ENCODE measurements around the gene MBD3L2. TPM values are rescaled to one million over a fixed set of nuclear protein-coding genes. Genes with fewer than 3 reads are reported as not detected.
A peak's percentile ranks its signal among the peaks of the same experiment; 100 is the strongest.

The MBD3L2 gene
- total and polyA plus RNA-seq, 9 of the 15 experiments (the other 6 are each of a cell fraction or from before 2014, with no cell fraction given): not detected

DNA sequence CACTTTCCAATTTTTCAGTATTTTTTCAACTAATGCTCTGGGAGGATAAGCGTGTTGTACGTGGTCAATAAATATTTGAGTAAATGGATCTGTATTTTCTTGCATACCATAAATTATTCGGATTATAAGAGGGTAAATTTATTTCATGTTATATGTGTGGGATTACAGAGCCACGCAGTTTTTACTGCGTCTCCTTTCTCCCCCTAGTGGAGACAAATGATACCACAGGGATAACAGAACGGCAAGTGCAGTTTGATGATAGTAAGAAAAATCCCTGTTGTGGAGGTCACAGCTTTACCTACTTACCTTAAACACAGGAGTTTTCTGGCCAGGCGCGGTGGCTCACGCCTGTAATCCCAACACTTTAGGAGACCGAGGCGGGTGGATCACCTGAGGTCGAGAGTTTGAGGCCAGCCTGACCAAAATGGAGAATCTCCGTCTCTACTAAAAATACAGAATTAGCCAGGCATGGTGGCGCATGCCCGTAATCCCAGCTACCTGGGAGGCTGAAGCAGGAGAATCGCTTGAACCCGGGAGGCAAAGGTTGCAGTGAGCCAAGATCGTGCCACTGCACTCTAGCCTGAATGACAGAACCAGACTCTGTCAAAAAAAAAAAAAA is 44.7 kb upstream of the MBD3L2 start:
- 0 out of 2 replicates have a peak, but pooled peaks cover 3% of the 10 kb centered on the region for H3K9me3 ChIP-seq (replicated peaks; ENCODE audit: control insufficient read depth, insufficient read depth, low read depth, low read length)
- H3K4me3 ChIP-seq: no peak overlapping the region
- in situ Hi-C loops (cut with MboI): no loop called here
- DNase-seq (ENCODE audit: extremely low read depth in 1 of 4, low spot score in 3 of 4) (peak; percentile 13 to 23 (median 19)), ATAC-seq (no peak), FAIRE-seq (no peak)
- H3K36me3 ChIP-seq (ENCODE audit: control insufficient read depth, insufficient read depth, low read length): no peaks in the 10 kb centered on the region
- TF ChIP-seq NUFIP1 (IDR thresholded peaks at IDR 0.05; ENCODE audit: partially characterized antibody): no peak
- no peak for TF ChIP-seq SUPT5H (IDR thresholded peaks at IDR 0.05)
- no peak for TF ChIP-seq ZNF324 (CRISPR knock-in tag; IDR thresholded peaks at IDR 0.05)
- TF ChIP-seq SRSF7 (optimal IDR thresholded peaks at IDR 0.05; ENCODE audit: low read depth, low read length): no peak
- TF ChIP-seq, protein P1, sequence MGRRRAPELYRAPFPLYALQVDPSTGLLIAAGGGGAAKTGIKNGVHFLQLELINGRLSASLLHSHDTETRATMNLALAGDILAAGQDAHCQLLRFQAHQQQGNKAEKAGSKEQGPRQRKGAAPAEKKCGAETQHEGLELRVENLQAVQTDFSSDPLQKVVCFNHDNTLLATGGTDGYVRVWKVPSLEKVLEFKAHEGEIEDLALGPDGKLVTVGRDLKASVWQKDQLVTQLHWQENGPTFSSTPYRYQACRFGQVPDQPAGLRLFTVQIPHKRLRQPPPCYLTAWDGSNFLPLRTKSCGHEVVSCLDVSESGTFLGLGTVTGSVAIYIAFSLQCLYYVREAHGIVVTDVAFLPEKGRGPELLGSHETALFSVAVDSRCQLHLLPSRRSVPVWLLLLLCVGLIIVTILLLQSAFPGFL (CRISPR knock-in tag; IDR thresholded peaks at IDR 0.05): no peak
- no peak for TF ChIP-seq GTF2A2 (tag; IDR thresholded peaks at IDR 0.05)
- no peak for TF ChIP-seq FUS (optimal IDR thresholded peaks at IDR 0.05; ENCODE audit: low read depth, low read length)
- TF ChIP-seq RAD21 (CRISPR knock-in tag; conservative IDR thresholded peaks at IDR 0.05 in 1 of 2, IDR thresholded peaks at IDR 0.05 in 1 of 2): peak in 1 of 2 experiments; percentile 37; a peak in 2 of 4 replicates
- no peak for TF ChIP-seq TRIM24 (IDR thresholded peaks at IDR 0.05)
- TF ChIP-seq, protein P2, sequence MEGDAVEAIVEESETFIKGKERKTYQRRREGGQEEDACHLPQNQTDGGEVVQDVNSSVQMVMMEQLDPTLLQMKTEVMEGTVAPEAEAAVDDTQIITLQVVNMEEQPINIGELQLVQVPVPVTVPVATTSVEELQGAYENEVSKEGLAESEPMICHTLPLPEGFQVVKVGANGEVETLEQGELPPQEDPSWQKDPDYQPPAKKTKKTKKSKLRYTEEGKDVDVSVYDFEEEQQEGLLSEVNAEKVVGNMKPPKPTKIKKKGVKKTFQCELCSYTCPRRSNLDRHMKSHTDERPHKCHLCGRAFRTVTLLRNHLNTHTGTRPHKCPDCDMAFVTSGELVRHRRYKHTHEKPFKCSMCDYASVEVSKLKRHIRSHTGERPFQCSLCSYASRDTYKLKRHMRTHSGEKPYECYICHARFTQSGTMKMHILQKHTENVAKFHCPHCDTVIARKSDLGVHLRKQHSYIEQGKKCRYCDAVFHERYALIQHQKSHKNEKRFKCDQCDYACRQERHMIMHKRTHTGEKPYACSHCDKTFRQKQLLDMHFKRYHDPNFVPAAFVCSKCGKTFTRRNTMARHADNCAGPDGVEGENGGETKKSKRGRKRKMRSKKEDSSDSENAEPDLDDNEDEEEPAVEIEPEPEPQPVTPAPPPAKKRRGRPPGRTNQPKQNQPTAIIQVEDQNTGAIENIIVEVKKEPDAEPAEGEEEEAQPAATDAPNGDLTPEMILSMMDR (IDR thresholded peaks at IDR 0.05 in 2 of 3, conservative IDR thresholded peaks at IDR 0.05 in 1 of 3; ENCODE audit: insufficient read depth in 2 of 3, low read depth in 1 of 3, low read length in 3 of 3): peak; percentile 36 to 53 (median 40); a peak in 4 of 6 replicates
- no peak for TF ChIP-seq ELK1 (CRISPR knock-in tag; IDR thresholded peaks at IDR 0.05)
- no peaks in the 10 kb centered on the region for H4K20me1 ChIP-seq (replicated peaks; ENCODE audit: control insufficient read depth, insufficient read depth, low read length)
- no peaks in the 10 kb centered on the region for H3K79me2 ChIP-seq (ENCODE audit: control insufficient read depth, insufficient read depth, low read length)
- intact Hi-C loops (cut with micrococcal nuclease): no loop called here
- H3K27ac ChIP-seq (ENCODE audit: extremely low read depth, low read depth, low read length): no peak overlapping the region
- H3K9ac ChIP-seq (ENCODE audit: insufficient read depth in 1 of 2, low read depth in 2 of 2, low read length in 2 of 2): no peak overlapping the region
- no TSS peak for BruUV-seq (replicated peaks)
- H3K4me2 ChIP-seq (ENCODE audit: insufficient read depth, low read length): no peak overlapping the region
- H2AFZ ChIP-seq (ENCODE audit: low read depth, low read length): no peak overlapping the region
- H3K27me3 ChIP-seq (ENCODE audit: control insufficient read depth in 2 of 2, insufficient read depth in 2 of 2, low read length in 2 of 2): no peaks in the 10 kb centered on the region; a peak in 1 of 5 replicates
- WGBS (ENCODE audit: insufficient coverage, low coverage, missing lambda C conversion rate): 4% methylated on average over 17 of the region's 18 CpGs
- H3K9me1 ChIP-seq (ENCODE audit: control insufficient read depth, insufficient read depth, low read length): no peaks in the 10 kb centered on the region
- no peaks in the 10 kb centered on the region for H3K4me1 ChIP-seq (replicated peaks in 1 of 2; ENCODE audit: control insufficient read depth in 2 of 2, insufficient read depth in 2 of 2, low read length in 2 of 2)
- POLR2A ChIA-PET: no interaction called here
- CTCF ChIA-PET (ENCODE audit: low intra/inter-chr PET ratio): interaction anchor here (0.6 kb wide), 1 partner anchor 572 kb away, joined by 3 read pairs; no protein-coding TSS in a partner anchor
